Fibroblast of skin of right quadriceps (primary cell): ENCODE results near the gene DCLK1.

ENCODE experiments used
- DNase-seq: peaks from one replicate; pipeline ENCODE4 v3.0.0-alpha.2; 2013

Gene DCLK1

DNA sequence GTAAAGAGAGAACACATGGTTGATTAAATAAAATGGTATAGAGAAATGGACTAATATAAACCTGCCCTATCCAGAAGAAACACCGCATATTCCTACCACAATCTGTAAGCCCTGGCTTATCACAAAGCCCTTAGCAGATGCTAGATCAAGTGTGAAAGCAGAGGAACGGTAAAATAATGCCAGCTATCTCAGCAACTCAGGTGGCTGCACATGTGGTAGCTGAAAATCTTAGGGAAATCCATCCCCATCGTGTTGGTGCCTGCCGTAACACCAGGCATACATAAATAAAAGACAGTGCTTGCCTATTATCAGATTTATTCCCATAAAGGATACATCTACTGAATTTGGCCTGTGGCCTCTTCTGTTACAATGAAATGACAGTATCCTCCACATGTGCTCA is 350.6 kb downstream of the DCLK1 start:
- no peak for DNase-seq

- DNase-seq, result peak; percentile 97
Observed at GRCh38 chr13:35771898-35772297, 359.3 kb downstream of the DCLK1 start.

GRCh38 chr13:35770756-35771297 is 360.4 kb downstream of the DCLK1 start:
- DNase-seq, result no peak

GRCh38 chr13:35769812-35770211 is 361.4 kb downstream of the DCLK1 start:
- DNase-seq, result peak; percentile 34

DNA sequence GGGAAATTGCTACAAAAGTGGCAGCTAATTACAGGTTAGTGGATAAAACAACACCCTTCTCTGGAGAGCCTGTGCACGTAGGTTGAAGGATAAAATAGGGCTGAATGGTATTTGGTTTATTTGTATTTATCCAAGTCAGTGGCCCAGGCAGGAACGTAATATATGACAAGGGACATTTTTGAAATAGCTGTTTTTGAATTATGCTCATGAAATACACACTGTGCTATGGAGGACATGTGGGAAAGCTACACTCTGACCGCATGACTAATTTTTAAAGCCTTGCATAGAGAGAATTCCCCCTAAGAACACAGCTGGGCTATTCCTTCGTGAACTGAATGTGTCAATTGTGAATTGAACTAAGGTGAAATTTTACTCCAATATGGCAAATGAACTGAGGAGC is 362.6 kb downstream of the DCLK1 start:
- peak; percentile 81 for DNase-seq

DNA sequence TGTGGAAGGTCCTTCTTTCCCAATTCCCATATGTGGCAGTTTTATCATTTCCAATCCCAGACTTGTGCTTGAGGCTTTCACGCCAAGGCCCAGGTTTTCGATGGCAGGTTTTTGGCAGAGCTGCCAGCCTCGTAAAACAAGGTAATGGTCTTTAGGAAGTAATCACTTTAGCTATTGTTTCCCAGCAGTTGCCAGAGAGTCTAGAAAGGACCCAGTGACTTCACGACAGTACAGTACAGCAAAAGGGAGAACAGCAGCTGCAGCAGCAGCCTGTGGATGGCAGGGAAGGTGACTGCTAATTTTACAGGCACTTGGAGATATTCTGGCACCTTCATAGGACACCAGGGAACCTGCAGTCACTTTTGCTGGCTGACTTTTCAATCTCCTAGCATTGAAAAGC is 363.1 kb downstream of the DCLK1 start:
- no peak for DNase-seq

GRCh38 chr13:35767256-35767976 is 363.8 kb downstream of the DCLK1 start:
- no peak for DNase-seq

DNA sequence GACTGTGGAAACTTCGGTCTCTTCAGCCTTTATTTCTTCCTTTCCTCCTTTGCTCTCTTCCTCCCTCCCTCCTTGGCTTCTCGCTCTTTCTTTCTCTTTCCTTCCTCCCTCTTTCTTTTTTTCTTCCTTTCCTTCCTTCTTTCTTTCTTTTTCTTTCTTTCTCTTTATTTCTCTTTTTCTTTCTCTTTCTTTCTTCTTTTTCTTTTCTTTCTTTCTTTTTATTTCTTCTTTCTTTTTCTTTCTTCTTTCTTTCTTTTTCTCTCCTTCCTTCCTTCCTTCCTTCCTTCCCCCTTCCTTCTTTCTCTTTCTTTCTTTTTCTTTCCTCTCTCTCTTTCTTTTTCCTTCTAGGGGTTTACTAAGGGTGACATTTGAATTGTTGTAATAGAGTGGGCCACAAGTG is 364.5 kb downstream of the DCLK1 start:
- DNase-seq, result no peak

GRCh38 chr13:35765941-35766340 is 365.2 kb downstream of the DCLK1 start:
- no peak for DNase-seq

- no peak for DNase-seq
Observed at GRCh38 chr13:35765366-35765765, 365.8 kb downstream of the DCLK1 start.

GRCh38 chr13:35764326-35765015 is 366.7 kb downstream of the DCLK1 start:
- DNase-seq, result peak; percentile 87

DNA sequence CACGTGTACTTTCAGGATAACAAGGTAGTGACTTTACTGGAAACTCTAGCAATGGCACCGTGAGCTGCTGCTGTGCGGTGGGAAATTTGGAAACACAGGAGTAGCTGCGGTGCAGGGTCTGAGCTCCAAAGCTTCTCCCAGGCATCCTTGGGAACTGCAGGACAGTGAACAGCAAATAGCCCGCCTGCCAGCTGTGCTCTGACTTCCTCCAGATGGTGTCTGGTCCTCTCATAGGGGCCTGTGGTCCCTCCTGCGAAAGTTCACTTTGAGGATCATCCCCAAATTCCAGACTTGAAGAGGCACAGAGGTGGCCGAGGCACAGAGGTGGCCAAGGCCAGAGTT is 367.4 kb downstream of the DCLK1 start:
- no peak for DNase-seq

GRCh38 chr13:35763060-35763781 is 368.0 kb downstream of the DCLK1 start:
- no peak for DNase-seq

DNA sequence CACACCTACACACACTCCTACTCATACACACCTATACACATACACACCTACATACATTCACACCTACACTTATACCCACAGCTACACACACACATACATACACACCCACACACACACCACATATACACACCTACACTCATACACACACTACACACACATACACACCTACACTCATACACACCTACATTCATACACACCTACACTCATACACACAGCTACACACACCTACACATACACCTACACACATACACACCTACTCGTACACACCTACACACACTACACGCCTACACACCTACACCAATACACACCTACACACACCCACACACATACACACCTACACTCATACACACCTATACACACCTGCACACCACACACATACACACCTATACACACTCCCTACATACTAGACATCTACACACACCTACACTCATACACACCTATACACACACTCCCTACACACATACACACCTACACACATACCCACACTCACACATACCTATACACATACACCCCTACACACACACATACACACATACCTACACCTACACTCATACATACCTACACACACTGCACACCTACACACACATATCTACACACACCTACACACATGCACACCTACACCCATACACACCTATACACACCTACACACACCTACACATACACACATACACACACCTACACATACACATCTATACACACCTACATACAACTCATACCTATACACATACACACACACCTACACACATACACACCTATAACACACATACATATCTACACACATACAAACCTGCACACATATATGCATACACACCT is 369.5 kb downstream of the DCLK1 start:
- DNase-seq, result no peak

- no peak for DNase-seq
Observed at GRCh38 chr13:35760735-35761281, 370.4 kb downstream of the DCLK1 start.

- no peak for DNase-seq
Observed at GRCh38 chr13:35747594-35747993, 383.6 kb downstream of the DCLK1 start.

DNA sequence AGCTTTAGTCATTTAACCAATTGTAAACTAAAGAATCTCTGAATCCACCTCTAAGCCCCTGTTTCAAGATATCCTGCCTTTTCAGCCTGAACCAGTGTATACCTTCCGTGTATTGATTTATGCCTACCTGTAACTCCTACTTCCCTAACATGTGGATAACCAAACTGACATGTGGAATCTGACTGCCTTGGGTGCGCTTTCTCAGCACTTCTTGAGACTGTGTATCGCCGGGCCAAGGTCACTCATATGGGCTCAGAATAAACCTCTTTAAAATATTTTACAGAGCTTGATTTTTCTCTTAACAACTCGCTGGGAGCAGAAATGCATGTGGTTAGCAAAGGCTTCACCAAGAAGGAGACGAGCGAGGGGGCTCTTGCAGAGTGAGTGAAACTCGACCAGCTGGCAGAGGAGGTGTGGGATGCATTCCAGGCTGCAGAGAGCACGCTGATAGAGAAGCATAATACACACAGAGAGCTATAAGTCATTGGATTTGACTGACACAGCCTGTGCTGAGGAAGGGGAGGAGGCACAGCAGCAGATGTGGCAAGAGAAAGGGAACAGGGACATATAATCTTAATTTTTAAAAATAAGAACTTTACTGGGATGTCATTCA is 386.5 kb downstream of the DCLK1 start:
- peak; percentile 27 for DNase-seq

DNA sequence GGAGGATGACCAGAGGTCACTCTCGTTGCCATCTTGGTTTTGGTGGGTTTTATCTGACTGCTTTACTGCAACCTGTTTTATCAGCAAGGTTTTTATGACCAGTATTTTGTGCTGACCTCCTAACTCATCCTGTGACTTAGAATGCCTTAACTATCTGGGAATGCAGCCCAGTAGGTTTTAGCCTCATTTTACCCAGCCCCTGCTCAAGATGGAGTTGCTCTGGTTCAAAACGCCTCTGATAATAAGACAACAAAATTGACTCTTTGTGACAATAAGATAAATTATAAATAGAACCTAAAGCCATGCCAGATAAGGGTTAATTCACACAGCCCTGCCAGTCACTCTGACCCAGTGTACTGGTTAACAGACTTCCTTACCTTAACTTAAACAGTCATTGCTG is 387.0 kb downstream of the DCLK1 start:
- no peak for DNase-seq

DNA sequence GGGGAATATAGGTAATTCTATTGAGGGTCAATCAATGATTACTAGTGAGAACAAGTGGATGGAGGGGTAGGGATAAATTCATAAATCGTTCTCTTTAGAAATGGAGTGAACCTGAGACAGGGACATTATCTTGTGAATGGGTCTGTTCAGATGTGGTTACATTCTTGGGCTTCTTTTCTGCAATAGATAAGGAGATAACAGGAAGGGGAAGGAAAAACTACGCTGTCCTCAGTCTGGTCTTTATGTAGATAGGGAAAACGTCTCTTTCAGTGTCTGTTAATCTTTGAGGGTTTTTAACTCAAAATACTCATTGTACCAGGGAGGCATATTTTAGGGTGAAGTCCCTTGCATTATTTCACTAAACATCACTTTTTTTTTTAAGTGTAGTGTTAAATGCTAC is 388.0 kb downstream of the DCLK1 start:
- DNase-seq, result no peak

GRCh38 chr13:35741657-35742056 is 389.5 kb downstream of the DCLK1 start:
- no peak for DNase-seq

DNA sequence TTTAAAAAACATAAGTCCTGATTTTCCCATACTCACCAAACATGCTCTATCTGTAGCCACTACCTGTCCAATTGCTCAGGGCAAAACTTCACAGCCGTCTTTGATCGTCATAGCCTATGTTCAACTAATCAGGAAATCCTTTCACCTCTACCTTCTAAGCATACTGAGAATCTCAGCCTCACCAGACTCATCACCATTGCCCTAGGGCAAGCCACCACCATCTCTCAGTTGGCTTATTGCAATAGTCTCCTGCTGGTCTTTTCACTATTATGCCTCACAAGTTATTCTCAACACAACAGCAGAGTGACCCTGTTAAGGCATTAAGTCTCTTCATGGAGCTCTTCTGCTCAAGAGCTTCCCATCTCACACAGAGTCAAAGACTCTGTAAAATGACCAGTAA is 394.3 kb downstream of the DCLK1 start:
- no peak for DNase-seq

DNA sequence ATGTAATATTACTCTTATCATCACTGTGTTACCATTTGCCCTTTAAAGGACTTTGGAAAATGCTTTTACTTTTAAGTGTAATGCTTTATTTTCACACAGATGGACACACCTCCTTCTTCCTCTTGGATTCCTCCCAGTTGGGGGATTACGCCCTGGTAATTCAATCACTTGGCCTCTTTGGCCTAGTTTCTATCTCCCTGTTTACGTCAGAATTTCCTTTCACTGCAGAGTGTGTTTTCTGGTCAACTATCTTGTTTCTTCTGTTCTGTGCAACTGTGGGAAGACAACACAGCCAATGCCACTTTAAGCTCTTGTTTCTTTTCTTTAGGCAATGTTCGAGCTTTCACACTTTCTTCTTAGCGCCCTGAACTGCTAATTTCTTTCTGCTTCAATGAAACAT is 397.4 kb downstream of the DCLK1 start:
- no peak for DNase-seq
